H9 (cell line): ENCODE data around the gene UBE3C. TPM values are rescaled to one million over a fixed set of nuclear protein-coding genes. Genes with fewer than 3 reads are reported as not detected.

Experiments used
- DNase-seq: peaks from one replicate; pipeline ENCODE4 v3.0.0-alpha.2; 2017
- H2AFZ ChIP-seq: one replicate; pipeline ENCODE4 v1.6.1; 2013; ENCODE audit warnings: mild to moderate bottlenecking, low read length, control low read depth, moderate library complexity
- H2AK5ac ChIP-seq: 2 replicates; pipeline ENCODE4 v1.6.1; 2013; ENCODE audit warnings: low read length, control low read depth, mixed read lengths; ENCODE audit not compliant: insufficient read length
- H2BK120ac ChIP-seq: one replicate; pipeline ENCODE4 v1.6.1; 2013; ENCODE audit warnings: low read depth, mild to moderate bottlenecking, low read length, control low read depth, inconsistent platforms; ENCODE audit not compliant: poor library complexity, severe bottlenecking
- H2BK12ac ChIP-seq: 2 replicates; pipeline ENCODE4 v1.6.1; 2013; ENCODE audit warnings: low read length, control low read depth, mixed read lengths, low read depth; ENCODE audit not compliant: insufficient read length
- H2BK15ac ChIP-seq: 2 replicates; pipeline ENCODE4 v1.6.1; 2013; ENCODE audit warnings: low read depth, low read length, control low read depth
- H2BK20ac ChIP-seq: one replicate; pipeline ENCODE4 v1.6.1; 2013; ENCODE audit warnings: low read depth, mild to moderate bottlenecking, low read length, control low read depth, inconsistent platforms; ENCODE audit not compliant: poor library complexity, severe bottlenecking
- H2BK5ac ChIP-seq: 2 replicates; pipeline ENCODE4 v1.6.1; 2013; ENCODE audit warnings: low read length, control low read depth, mixed read lengths; ENCODE audit not compliant: insufficient read length
- H3K14ac ChIP-seq: 2 replicates; pipeline ENCODE4 v1.6.1; 2013; ENCODE audit warnings: low read length, control low read depth; ENCODE audit not compliant: insufficient read depth
- H3K18ac ChIP-seq: 2 replicates; pipeline ENCODE4 v1.6.1; 2013; ENCODE audit warnings: low read depth, mild to moderate bottlenecking, mixed read lengths, low read length, control low read depth; ENCODE audit not compliant: insufficient read length
- H3K23ac ChIP-seq: 2 replicates; pipeline ENCODE4 v1.6.1; 2013; ENCODE audit warnings: low read length, control low read depth, mixed read lengths, low read depth; ENCODE audit not compliant: insufficient read length
- H3K23me2 ChIP-seq: 2 replicates; pipeline ENCODE4 v1.6.1; 2013; ENCODE audit warnings: low read depth, mild to moderate bottlenecking, mixed read lengths, low read length, control low read depth; ENCODE audit not compliant: insufficient read length, poor library complexity, severe bottlenecking
- H3K27ac ChIP-seq: 2 replicates; pipeline ENCODE4 v1.5.1; 2013; ENCODE audit warnings: low read length, control low read depth, mixed read lengths, low read depth; ENCODE audit not compliant: insufficient read length
- H3K27me3 ChIP-seq: 2 replicates; pipeline ENCODE4 v1.6.1; 2013; ENCODE audit warnings: low read length, control low read depth, inconsistent platforms; ENCODE audit not compliant: insufficient read depth
- H3K4ac ChIP-seq: 2 replicates; pipeline ENCODE4 v1.6.1; 2013; ENCODE audit warnings: low read depth, mild to moderate bottlenecking, control low read depth, inconsistent platforms, low read length, moderate library complexity
- H3K4me1 ChIP-seq: 2 replicates; pipeline ENCODE4 v1.6.1; 2013; ENCODE audit warnings: low read length, control low read depth, inconsistent platforms; ENCODE audit not compliant: insufficient read depth
- H3K4me2 ChIP-seq: 2 replicates; pipeline ENCODE4 v1.6.1; 2013; ENCODE audit warnings: low read length, control low read depth, mixed read lengths; ENCODE audit not compliant: insufficient read length, insufficient read depth
- H3K56ac ChIP-seq: 2 replicates; pipeline ENCODE4 v1.6.1; 2013; ENCODE audit warnings: low read depth, mild to moderate bottlenecking, mixed read lengths, low read length, control low read depth; ENCODE audit not compliant: insufficient read length
- H3K79me1 ChIP-seq: 2 replicates; pipeline ENCODE4 v1.6.1; 2013; ENCODE audit warnings: low read depth, mild to moderate bottlenecking, moderate library complexity, low read length, control low read depth, inconsistent platforms; ENCODE audit not compliant: insufficient read depth, poor library complexity, severe bottlenecking
- H3K79me2 ChIP-seq: 2 replicates; pipeline ENCODE4 v1.6.1; 2013; ENCODE audit warnings: low read length, control low read depth, inconsistent platforms; ENCODE audit not compliant: insufficient read depth
- H3K9ac ChIP-seq: 2 replicates; pipeline ENCODE4 v1.6.1; 2013; ENCODE audit warnings: low read length, control low read depth, mixed read lengths; ENCODE audit not compliant: insufficient read length; ENCODE audit errors: extremely low read depth
- H3K9me3 ChIP-seq: one replicate; pipeline ENCODE4 v1.6.1; 2013; ENCODE audit warnings: low read depth, low read length, inconsistent platforms; ENCODE audit not compliant: control insufficient read depth
- H3T11ph ChIP-seq: one replicate; pipeline ENCODE4 v1.6.1; 2013; ENCODE audit warnings: mild to moderate bottlenecking, low read length, control low read depth, inconsistent platforms
- H4K20me1 ChIP-seq: one replicate; pipeline ENCODE4 v1.6.1; 2013; ENCODE audit not compliant: control insufficient read depth, insufficient read length, insufficient read depth
- H4K5ac ChIP-seq: 2 replicates; pipeline ENCODE4 v1.6.1; 2013; ENCODE audit warnings: low read depth, mild to moderate bottlenecking, mixed read lengths, low read length, control low read depth; ENCODE audit not compliant: insufficient read length
- H4K8ac ChIP-seq: replicated peaks from 2 replicates; pipeline ENCODE4 v1.6.1; 2013; ENCODE audit warnings: low read length, control low read depth, mixed read lengths, low read depth; ENCODE audit not compliant: insufficient read length
- H4K91ac ChIP-seq: 2 replicates; pipeline ENCODE4 v1.6.1; 2013; ENCODE audit warnings: low read depth, mild to moderate bottlenecking, moderate library complexity, mixed read lengths, low read length, control low read depth; ENCODE audit not compliant: insufficient read length
- H3K27ac Mint-ChIP-seq, 3 experiments: 2 replicates in 2 of 3; 3 replicates in 1 of 3; pipeline ENCODE4 v1.8.0; 2020 to 2021; ENCODE audit warnings: mixed read lengths in 3 of 3, mild to moderate bottlenecking in 1 of 3, moderate library complexity in 1 of 3
- H3K27me3 Mint-ChIP-seq: 2 replicates; pipeline ENCODE4 v1.8.0; 2021; ENCODE audit warnings: low read depth, mild to moderate bottlenecking, moderate library complexity, mixed read lengths
- H3K36me3 Mint-ChIP-seq, 3 experiments: 2 replicates in 2 of 3; 3 replicates in 1 of 3; pipeline ENCODE4 v1.8.0; 2020 to 2021; ENCODE audit warnings: low read depth in 3 of 3, mixed read lengths in 3 of 3; ENCODE audit not compliant: insufficient read depth in 1 of 3
- H3K4me1 Mint-ChIP-seq, 2 experiments: 2 replicates each; pipeline ENCODE4 v1.8.0; 2020; ENCODE audit warnings: mixed read lengths in 2 of 2
- H3K4me3 Mint-ChIP-seq, 2 experiments: 2 replicates in 1 of 2; 3 replicates in 1 of 2; pipeline ENCODE4 v1.8.0; 2020 to 2021; ENCODE audit warnings: mild to moderate bottlenecking in 2 of 2, mixed read lengths in 2 of 2, moderate library complexity in 1 of 2
- H3K9me3 Mint-ChIP-seq, 2 experiments: 2 replicates in 1 of 2; 3 replicates in 1 of 2; pipeline ENCODE4 v1.8.0; 2020; ENCODE audit warnings: mild to moderate bottlenecking in 2 of 2, mixed read lengths in 2 of 2, moderate library complexity in 1 of 2
- CTCF ChIP-seq: fragments of 200-600 bp; sonication (generic); conservative IDR thresholded peaks from 3 replicates; pipeline ENCODE4 v1.8.0; 2021; ENCODE audit warnings: antibody characterized with exemption, mild to moderate bottlenecking
- WGBS: extraction: QIAGEN DNeasy Blood & Tissue Kit; methylation state at CpG from one replicate; pipeline ENCODE4 v1.1.7; 2013; ENCODE audit warnings: missing lambda C conversion rate, low lambda C conversion rate, mixed read lengths; ENCODE audit not compliant: insufficient read length; ENCODE audit errors: extremely low coverage; 5-methylcytosine and 5-hydroxymethylcytosine counted together
- total RNA-seq: library from RNA; stranded (reverse); gene quantifications from 2 replicates; pipeline ENCODE4 v1.2.1, GENCODE V29; 2021

The UBE3C gene
- total RNA-seq, 1 experiment from 2014 or later = 63.3 TPM

- Histone ChIP-seq H4K20me1 (no peaks in the 10 kb centered on the region), H2AFZ (no peak overlapping the region), H3K14ac (no peak overlapping the region), H2BK12ac (no peak overlapping the region), H3K27ac (no peak overlapping the region), H3K23ac (no peak overlapping the region), H2BK5ac (no peak overlapping the region), H2BK15ac (no peak overlapping the region), H4K8ac (no peak overlapping the region), H3K79me1 (no peaks in the 10 kb centered on the region), H3T11ph (no peak overlapping the region), H3K9me3 (no peaks in the 10 kb centered on the region), H4K91ac (no peak overlapping the region), H2BK20ac (no peak overlapping the region), H3K18ac (no peak overlapping the region), H3K56ac (no peak overlapping the region), H3K4me2 (no peak overlapping the region), H4K5ac (no peak overlapping the region), H3K27me3 (no peaks in the 10 kb centered on the region), H2AK5ac (no peak overlapping the region), H3K4me1 (no peaks in the 10 kb centered on the region), H3K79me2 (no peaks in the 10 kb centered on the region), H2BK120ac (no peak overlapping the region), H3K23me2 (no peaks in the 10 kb centered on the region), H3K9ac (no peak overlapping the region), H3K4ac (no peak overlapping the region)
- peaks cover 5 to 13% of the 10 kb centered on the region in 2 experiments; a peak in 3 of 4 replicates for H3K4me1 Mint-ChIP-seq
- no peak for DNase-seq
- no peak for TF ChIP-seq CTCF
- peaks cover 0 to 2% of the 10 kb centered on the region in 2 experiments; a peak in 3 of 5 replicates for H3K9me3 Mint-ChIP-seq
- no peak overlapping the region for H3K27ac Mint-ChIP-seq
- peaks cover 2% of the 10 kb centered on the region for H3K27me3 Mint-ChIP-seq
- no CpG with 5 or more reads among the region's 12 CpGs for WGBS
- no peak overlapping the region for H3K4me3 Mint-ChIP-seq
- no peaks in the 10 kb centered on the region for H3K36me3 Mint-ChIP-seq
Observed at GRCh38 chr7:157122800-157123495, 15.8 kb upstream of the UBE3C start.
